GM13976 (cell line): ENCODE data around the gene ANKRD16.

Source experiments
- DNase-seq: peaks from one replicate; pipeline ENCODE4 v3.0.0; 2012; ENCODE audit warnings: low spot score
- in situ Hi-C: fragments of 300-500 bp; cut with MboI; formaldehyde crosslinking; loops from one replicate; pipeline ENCODE4 v1.12.0; 2022; ENCODE audit warnings: low sequenced_read_pairs, mixed read lengths, inconsistent platforms; ENCODE audit not compliant: unreplicated experiment
- TF ChIP-seq, protein P1 (sequence below): IDR thresholded peaks from 2 replicates; pipeline ENCODE4 v1.5.1; 2012; ENCODE audit warnings: borderline replicate concordance, mild to moderate bottlenecking; ENCODE audit not compliant: insufficient read depth; ENCODE audit errors: extremely low read depth, missing control alignments, control extremely low read depth

Gene ANKRD16

DNA sequence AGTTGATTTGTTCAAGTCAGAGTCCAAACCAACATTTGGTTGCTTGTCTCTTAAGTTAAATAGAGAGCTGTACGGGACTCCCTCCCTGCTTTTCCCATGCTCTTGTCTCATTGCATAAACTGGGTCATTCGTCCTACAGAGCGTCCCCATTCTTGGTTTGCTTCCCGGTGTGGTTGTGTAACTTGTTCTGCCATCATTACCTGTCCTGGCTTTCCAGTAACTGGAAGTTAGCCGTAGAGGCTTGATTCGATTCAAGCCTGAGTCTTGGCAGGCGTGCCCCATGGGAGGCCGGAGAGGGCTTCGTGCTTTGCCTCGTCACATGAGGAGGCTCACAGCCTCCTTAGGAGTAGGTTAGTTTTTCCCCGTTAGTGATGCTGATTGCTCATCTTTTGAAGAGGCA lies 40.6 kb upstream of the ANKRD16 start:
- no peak for DNase-seq
- in situ Hi-C loops = no loop called here
- TF ChIP-seq, protein P1, sequence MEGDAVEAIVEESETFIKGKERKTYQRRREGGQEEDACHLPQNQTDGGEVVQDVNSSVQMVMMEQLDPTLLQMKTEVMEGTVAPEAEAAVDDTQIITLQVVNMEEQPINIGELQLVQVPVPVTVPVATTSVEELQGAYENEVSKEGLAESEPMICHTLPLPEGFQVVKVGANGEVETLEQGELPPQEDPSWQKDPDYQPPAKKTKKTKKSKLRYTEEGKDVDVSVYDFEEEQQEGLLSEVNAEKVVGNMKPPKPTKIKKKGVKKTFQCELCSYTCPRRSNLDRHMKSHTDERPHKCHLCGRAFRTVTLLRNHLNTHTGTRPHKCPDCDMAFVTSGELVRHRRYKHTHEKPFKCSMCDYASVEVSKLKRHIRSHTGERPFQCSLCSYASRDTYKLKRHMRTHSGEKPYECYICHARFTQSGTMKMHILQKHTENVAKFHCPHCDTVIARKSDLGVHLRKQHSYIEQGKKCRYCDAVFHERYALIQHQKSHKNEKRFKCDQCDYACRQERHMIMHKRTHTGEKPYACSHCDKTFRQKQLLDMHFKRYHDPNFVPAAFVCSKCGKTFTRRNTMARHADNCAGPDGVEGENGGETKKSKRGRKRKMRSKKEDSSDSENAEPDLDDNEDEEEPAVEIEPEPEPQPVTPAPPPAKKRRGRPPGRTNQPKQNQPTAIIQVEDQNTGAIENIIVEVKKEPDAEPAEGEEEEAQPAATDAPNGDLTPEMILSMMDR = no peak

DNA sequence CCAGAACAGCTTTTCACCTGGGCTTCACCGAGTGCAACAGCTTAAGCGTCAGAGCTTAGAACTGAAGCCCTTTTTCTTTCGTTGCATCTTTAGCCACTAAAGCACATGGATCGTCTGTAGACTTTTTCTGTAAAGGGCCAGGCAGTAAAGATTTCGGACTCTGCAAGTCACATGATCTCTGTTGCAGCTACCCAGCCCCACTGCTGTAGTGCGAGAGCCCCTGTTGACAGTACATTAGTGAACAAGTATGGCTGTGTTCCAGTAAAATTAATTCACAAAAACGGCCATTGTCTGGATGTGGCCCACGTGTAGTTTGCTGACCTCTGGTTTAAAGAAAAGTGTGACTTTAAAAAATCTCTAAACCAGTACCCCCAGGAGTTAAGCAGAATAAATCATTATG lies 39.7 kb upstream of the ANKRD16 start:
- no peak for DNase-seq
- in situ Hi-C loops = no loop called here
- TF ChIP-seq, protein P1 = no peak

DNA sequence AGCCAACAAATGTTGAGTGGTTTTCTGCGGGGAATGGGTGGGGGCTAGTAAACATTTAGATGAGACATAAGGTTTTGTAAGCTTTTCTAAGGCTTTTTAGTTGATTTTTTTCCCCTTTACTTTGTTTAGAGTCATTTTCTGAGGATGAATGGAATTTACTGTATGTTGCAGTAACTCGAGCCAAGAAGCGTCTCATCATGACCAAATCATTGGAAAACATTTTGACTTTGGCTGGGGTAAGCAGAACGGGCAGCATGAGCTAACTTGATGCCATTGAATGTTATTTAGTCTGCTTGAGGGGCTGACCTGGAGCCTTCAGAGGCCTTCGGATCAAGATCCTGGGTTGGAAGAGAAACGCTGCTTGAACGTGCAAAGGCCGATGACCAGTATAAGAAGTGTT lies 37.6 kb upstream of the ANKRD16 start:
- TF ChIP-seq, protein P1 = no peak
- no peak for DNase-seq
- in situ Hi-C loops = no loop called here

DNA sequence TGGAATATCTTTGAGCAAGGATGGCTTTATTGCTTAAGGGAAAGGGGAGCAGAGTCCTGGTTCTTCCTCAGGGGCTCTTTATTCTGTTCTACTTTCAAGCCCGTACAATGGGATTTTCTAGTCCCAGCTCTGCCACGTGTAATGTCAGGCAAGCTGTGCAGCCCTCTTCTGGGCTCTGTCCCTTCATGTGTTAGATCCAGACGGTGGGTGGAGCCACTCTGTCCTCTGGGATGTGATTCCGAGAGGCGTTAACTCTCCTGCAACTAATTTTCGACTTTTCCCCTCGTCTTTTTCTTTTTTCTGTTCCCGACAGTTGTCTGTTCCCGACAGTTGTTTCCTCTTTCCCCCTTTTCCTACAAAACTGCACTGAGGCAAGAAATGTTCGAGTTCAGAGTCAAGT lies 35.2 kb upstream of the ANKRD16 start:
- TF ChIP-seq, protein P1 = no peak
- in situ Hi-C loops = no loop called here
- no peak for DNase-seq

DNA sequence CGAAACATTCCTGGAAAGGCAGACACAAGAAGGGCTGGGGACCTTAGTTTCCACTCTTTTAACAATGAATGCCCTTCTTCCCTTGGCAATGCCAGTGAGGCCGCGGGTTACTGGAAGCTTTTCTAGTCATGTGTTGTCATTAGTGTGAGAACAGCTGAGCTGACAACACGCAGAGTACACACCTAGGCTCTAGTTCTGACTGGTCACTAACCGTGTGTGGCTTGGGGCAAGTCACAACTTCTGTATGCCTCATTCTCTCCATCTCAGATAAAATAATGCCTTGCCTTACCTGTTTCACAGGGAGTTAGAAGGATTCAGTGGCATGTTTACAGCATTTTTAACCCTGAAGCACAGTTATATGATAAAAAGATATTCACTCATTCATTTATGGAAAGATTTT lies 32.1 kb upstream of the ANKRD16 start:
- in situ Hi-C loops = no loop called here
- TF ChIP-seq, protein P1 = no peak
- DNase-seq = no peak

DNA sequence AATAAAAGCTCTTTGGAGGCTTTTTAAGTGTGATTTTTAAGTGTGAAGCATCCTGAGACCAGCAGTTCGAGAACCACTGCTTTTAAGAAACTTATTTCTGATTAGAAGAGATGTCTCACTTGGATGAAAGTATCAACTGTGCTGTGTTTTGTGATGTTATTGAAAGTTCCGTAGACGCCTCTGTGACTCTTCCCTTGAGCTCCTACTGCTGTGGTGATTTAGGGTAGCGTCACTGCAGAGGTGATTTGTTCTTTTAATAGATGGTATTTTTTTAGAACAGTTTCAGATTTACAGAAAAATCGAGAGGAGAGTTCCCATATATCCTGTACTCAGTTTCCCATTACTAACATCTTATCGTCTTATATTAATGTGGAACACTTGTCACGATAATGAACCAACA lies 29.9 kb upstream of the ANKRD16 start:
- DNase-seq = no peak
- TF ChIP-seq, protein P1 = no peak
- in situ Hi-C loops = no loop called here

DNA sequence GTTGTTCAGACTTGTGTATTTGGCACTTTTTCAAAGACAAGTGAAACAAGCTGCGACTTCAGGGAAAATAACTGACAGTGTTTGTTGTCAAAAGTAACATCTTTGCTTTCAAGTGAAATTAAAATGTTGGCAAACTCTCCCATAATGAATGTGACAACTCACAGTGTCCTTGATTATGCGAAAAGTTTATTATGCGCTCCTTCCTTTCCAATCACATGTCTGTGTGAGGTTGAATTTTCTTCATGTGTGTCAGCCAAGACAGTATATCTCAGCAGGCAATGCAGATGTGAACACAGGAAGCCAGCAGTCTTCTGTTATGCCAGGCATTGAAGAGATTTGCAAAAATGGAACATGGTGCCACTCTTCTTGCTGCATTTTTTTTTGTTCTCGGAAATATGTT lies 29.1 kb upstream of the ANKRD16 start:
- DNase-seq = no peak
- TF ChIP-seq, protein P1 = no peak
- in situ Hi-C loops = no loop called here
